ENCODE results near the gene AKR7A3.

GRCh38 chr1:19311931-19312781 is 23.6 kb upstream of the AKR7A3 start, which contains the start of the genes AKR7A2 and SLC66A1:
- no peak for TF ChIP-seq CTCF (IDR thresholded peaks at IDR 0.05)
- peak; percentile 87; the same call in 1 of the 2 replicates for TF ChIP-seq SIN3A (IDR thresholded peaks at IDR 0.05; ENCODE audit: borderline replicate concordance, insufficient read depth, low read depth, low read length)
